Posterior cingulate gyrus (tissue), 11 donors: ENCODE measurements around the gene LYPD8.

Experiments
- DNase-seq, 10 donors: peaks; one replicate each; pipeline versions ENCODE4 v3.0.0 to v3.0.0-alpha.2; 2020 to 2021; ENCODE audit warnings: mixed read lengths in 3 of 10
- intact Hi-C: fragments of 100-400 bp; cut with DNase I; formaldehyde crosslinking; loops from one replicate; pipeline ENCODE4 v1.15.1; 2023

LYPD8 gene

DNA sequence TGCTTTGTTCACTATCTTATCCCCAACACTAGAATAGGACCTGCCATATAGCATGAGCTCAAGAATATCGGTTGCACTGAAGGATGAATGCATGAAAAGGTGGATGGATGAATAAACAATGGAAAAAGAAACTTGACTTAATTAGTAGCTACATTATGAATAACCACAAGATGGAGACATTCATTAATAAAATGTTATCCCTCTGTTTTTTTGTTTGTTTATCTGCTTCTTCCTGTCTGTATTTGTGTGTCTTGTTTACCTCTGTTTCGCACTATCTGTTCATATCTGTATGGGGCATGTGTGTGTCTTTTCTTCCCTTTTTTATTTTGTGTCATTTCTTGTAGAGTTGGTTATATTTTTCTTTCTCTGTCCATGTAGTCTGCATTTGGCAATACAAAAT, 51.9 kb downstream of the LYPD8 start:
- intact Hi-C loops = no loop called here

DNA sequence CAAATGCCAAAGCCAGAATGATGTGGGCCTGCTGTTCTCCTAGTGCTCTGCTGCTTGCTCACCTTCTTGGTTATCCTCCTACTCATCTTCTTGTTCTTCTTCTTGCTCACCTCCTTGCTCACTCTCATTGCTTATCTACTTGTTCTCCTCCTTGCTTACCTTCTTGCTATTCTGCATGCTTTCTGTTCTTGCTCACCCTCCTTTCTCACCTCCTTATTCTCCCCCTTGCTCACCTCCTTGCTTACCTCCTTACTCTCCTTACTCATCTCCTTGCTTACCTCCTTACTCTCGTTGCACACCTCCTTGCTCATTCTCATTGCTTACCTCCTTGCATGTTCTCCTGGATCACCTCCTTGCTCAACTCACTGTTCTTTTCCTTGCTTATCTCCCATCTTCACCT, 52.8 kb downstream of the LYPD8 start, which contains the start of gene OR14I1:
TSS of gene OR14I1 (minus strand) at position 53 of the 400 bp plus-strand sequence.
- intact Hi-C loops = no loop called here

More for the DNA sequence above, 51.9 kb downstream of the LYPD8 start:
- no peak for DNase-seq

DNA sequence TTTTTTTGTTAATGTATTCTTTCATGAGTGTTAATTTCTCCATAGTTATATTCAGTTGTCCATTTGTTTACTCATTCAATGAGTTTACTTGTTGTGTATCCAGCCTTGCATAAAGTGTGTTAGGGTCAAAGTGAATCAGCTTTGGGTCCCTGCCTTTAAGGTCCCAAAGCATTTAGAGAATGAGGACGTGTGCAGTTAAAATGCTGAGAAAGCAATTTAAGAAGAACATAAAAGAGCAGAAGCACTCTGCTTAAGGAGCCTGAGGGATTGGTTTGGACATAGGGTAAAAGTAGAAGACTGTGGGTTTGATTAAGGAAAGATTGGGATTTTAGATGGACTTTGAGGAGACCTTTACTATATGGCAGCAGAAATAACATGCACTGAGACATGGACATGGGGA, 56.5 kb downstream of the LYPD8 start:
- no peak for DNase-seq
- intact Hi-C loops = no loop called here

More for the DNA sequence above, 52.8 kb downstream of the LYPD8 start, which contains the start of gene OR14I1:
- no peak for DNase-seq

DNA sequence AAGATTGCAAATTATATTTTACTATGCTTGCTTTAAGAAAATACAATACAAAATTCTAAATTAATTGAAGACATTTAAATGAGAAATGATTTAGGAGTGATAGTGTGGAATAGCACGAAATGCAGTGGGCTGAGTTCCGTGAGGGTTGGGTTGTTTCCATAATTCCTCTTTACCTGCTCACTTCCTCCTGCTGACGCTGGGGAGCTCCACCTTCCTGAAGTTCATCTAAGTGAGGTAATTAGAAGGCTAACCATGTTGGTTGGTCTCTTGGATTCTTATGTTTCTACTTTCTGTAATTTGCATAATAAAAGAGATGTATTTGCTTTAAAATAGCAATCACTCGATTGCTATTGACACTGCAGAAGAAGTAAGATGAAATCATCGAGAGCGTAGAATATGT, 57.7 kb downstream of the LYPD8 start:
- intact Hi-C loops = loop anchor here (2.0 kb wide), 1 partner anchor 109 kb away; no protein-coding TSS in a partner anchor

DNA sequence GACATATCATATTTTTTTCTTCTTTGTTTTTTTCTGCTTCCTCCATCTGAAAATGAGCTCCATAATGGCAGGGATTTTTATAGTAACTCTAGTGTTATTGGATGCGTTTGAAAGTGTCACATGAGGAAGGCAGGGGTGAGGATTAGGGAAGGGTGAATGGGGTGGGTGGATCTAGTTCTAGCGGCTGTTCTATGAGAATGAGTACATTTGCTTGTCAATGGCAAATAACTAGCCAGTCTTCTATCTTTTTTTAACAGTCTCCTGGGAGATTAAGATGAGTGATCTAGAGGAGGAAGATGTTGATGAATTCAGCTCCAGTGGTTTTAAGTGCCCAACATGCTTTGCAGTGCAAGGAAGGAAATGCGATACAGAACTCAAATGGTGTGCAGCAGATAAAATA, 58.8 kb downstream of the LYPD8 start:
- intact Hi-C loops = loop anchor here (2.0 kb wide), 1 partner anchor 110 kb away; no protein-coding TSS in a partner anchor
- DNase-seq = no peak

More for the DNA sequence above, 57.7 kb downstream of the LYPD8 start:
- no peak for DNase-seq

DNA sequence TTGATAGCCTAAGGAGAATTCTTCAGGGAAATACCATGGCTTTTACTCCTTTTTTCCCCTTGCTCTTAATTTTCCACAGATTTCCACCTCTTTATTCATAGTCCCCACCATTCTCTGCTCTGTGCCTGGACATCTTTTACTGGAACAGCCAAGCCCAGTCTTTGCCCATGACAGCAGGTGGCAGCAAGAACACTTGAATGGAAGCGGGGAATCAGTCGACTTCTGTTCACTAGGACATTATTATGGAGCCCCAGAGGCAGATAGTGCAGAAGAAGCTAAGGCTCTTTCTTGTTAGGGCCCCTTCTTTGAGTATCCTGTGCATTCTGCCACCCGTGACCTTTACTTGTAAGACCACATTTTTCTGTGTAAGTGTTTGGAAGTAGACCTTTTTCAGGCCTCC, 59.3 kb downstream of the LYPD8 start:
- DNase-seq = peak in 3 of 10 donors; percentile 9 to 87 (median 16)
- intact Hi-C loops = loop anchor here (2.0 kb wide), 1 partner anchor 111 kb away; no protein-coding TSS in a partner anchor

DNA sequence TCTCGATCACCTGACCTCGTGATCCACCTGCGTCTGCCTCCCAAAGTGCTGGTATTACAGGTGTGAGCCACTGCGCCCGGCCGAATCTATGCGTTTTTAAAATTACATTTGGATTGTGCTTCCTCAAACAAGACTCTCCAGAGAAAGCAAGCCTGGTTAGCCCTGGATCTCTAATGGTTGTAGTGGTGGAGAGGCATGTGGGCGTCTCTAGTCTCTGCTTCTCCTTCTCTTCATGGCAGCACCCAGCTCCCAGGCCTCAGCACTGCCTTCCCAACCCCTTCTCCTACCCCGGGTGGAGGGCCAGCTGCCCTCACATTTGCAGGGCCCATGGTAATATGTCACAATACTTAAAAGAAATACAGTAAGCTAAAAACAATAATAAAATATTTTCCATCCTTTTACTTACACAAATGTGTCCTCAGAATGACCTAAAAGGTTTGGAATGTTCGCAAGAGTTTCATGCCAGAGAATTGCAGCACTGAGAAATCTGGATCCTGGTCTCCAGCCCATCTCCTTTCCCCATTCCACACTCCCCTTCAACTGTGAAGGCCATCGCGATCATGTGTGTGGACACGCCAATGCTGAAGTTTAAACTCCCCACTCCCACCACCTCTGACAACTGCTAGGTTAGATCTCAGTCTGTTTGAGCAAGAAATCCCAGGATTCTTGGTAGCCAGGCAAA, 60.0 kb downstream of the LYPD8 start:
- intact Hi-C loops = loop anchor here (2.0 kb wide), 1 partner anchor 111 kb away; no protein-coding TSS in a partner anchor
- DNase-seq = no peak

DNA sequence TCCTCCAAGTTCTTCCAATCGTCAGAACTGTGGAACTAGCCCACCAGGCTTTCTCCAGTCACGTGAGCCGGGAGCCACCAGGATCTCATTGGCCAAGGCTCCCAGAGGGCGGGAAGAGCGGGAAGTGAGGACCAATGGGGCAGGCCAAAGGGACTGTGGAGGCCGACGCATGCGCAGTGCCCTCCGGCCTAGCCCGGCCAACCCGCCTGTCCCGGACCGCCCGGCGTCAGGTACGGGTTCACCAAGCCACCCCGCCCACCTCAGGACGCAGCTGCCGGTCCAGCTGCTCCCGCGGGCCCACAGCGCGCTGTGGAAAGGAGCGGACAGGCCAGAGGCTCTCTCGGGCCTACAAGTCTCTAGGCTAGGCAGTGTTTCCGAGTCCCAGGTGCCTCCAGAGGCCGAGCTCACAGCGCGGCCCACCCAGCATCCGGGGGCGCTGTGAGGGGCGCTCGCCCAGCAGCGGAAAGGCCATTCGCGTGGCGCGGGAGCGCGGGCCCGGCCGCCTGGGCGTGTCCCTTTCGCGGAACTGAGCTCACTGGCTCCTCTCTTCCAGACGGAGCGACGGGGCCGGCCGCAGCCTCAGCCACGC, 63.9 kb downstream of the LYPD8 start:
- intact Hi-C loops = no loop called here
- DNase-seq = peak in 2 of 10 donors; percentile 72 to 83
